Right ventricle myocardium inferior (tissue), 1 donor: Measurements from ENCODE around the gene RGS2. TPM values are rescaled to one million over a fixed set of nuclear protein-coding genes. Genes with fewer than 3 reads are reported as not detected.

Experiments
- ATAC-seq: fragments of 200-7000 bp; cut with Tn5 transposase; one replicate; pipeline ENCODE4 v1.9.1; 2020; ENCODE audit warnings: mild to moderate bottlenecking, moderate library complexity
- DNase-seq: peaks from one replicate; pipeline ENCODE4 v3.0.0; 2021; ENCODE audit errors: missing footprints
- intact Hi-C: fragments of 100-400 bp; cut with DNase I; formaldehyde crosslinking; loops from one replicate; pipeline ENCODE4 v1.11.0; 2022
- total RNA-seq: library from RNA; stranded (reverse); fragmentation: NEBNext Ultra II Directional; extraction: Animal tissue kit (Norgen Biotek cat#: 25700); gene quantifications from one replicate; pipeline ENCODE4 v1.2.1, GENCODE V29; 2021
- donor health status: DM: no; HTN: yes; CAD: no; lungs with severe emphysema.

Gene RGS2
- total RNA-seq, 1 donor from 2014 or later, result 19.4 TPM

DNA sequence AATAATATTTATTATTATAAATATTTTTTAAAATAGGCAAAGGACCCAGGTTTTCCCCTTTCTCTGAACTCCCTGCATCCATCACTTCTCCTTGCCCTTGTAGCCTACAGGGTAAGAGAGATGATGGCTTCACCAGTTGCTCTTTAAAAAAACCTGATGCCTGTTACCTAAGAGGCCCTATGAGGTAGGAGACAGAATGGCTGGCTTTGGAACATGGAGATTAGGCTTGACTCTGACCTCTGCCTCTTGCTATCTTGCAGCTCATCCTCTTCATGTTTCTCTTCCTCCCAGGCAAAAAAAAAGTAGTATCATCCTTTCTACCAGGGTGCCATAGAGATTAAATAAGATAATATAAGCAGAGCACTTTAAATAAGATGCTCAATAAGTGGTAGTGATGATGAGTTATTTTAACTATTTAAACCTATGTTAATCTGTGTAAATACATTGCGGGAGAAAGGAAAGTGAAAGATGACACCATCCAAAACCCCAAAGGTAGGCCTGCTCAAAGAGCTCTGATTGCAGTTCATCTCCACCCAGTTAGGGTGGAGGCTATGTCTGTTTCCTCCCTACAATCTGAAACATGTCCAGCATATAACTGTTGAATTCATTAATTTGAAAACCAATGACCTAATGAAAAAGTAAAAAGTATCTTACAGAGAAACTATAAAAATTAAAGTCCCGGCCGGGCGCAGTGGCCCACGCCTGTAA is 51.8 kb downstream of the RGS2 start:
- intact Hi-C loops, result no loop called here
- DNase-seq (no peak), ATAC-seq (no peak)

GRCh38 chr1:192861860-192862259 is 53.0 kb downstream of the RGS2 start:
- DNase-seq (no peak), ATAC-seq (no peak)
- intact Hi-C loops, result no loop called here

Other genes with a start within 250 kb of the RGS2 start
- 0.32 TPM for gene RGS1, start 233.3 kb upstream of the RGS2 start, total RNA-seq
- gene RGS13, start 172.9 kb upstream of the RGS2 start, total RNA-seq, result not detected